Pancreas (tissue), 10 donors: ENCODE data around the gene PCED1B. TPM values are rescaled to one million over a fixed set of nuclear protein-coding genes. Genes with fewer than 3 reads are reported as not detected.
A peak's percentile ranks its signal among the peaks of the same experiment; 100 is the strongest.

Source experiments
- ATAC-seq, 4 donors: fragments of 200-7000 bp; cut with Tn5 transposase; one replicate each; pipeline versions ENCODE4 v1.8.0 to v1.9.1; 2020; ENCODE audit warnings: mild to moderate bottlenecking in 4 of 4, moderate library complexity in 4 of 4
- DNase-seq, 6 donors: peaks; one replicate each; pipeline ENCODE4 v3.0.0-alpha.2; 2020
- FAIRE-seq: peaks from 2 replicates; lab custom pipeline; 2012; peaks lifted over from hg19 to GRCh38; lab: Jason Lieb, UNC
- H3K27ac ChIP-seq, 4 donors: fragments of 200-600 bp; sonication (generic); 1 replicate in 3 of 4; 2 replicates in 1 of 4; pipeline versions ENCODE4 v1.5.0 to v1.8.0; 2020
- H3K27me3 ChIP-seq, 4 donors: fragments of 200-600 bp; one replicate each; pipeline ENCODE4 v1.8.0; 2021
- H3K36me3 ChIP-seq, 3 donors: fragments of 200-600 bp; sonication (generic) in 1 of 3; one replicate each; pipeline versions ENCODE4 v1.5.0 to v1.8.0; 2020 to 2021
- H3K4me1 ChIP-seq, 3 donors: fragments of 200-600 bp; one replicate each; pipeline ENCODE4 v1.8.0; 2021
- H3K4me3 ChIP-seq, 4 donors: fragments of 200-600 bp; sonication (generic) in 2 of 4; one replicate each; pipeline versions ENCODE4 v1.5.0 to v1.8.0; 2020 to 2021
- H3K9me3 ChIP-seq, 4 donors: fragments of 200-600 bp; one replicate each; pipeline ENCODE4 v1.8.0; 2021
- CTCF ChIP-seq, 4 donors: fragments of 200-600 bp; sonication (generic) in 3 of 4; IDR thresholded peaks; one replicate each; pipeline versions ENCODE4 v1.5.0 to v1.8.0; 2021; ENCODE audit warnings: antibody characterized with exemption in 4 of 4
- WGBS, 2 donors: extraction: QIAGEN DNeasy Blood & Tissue Kit; methylation state at CpG; one replicate each; pipeline ENCODE4 v1.1.7; 2013; 5-methylcytosine and 5-hydroxymethylcytosine counted together
- intact Hi-C, 3 donors: fragments of 100-400 bp; cut with DNase I; formaldehyde crosslinking; loops; one replicate each; pipeline versions ENCODE4 v1.11.1 to v1.14.2; 2022
- polyA plus RNA-seq, 2 donors: library from polyadenylated mRNA; stranded (reverse); fragments of 200-250 nt; gene quantifications; one replicate each; pipeline ENCODE4 v1.2.3, GENCODE V29; 2013
- total RNA-seq, 6 donors: library from RNA; stranded (reverse); fragmentation: NEBNext Ultra II Directional in 4 of 6; extraction: Animal tissue kit (Norgen Biotek cat#: 25700) in 4 of 6; gene quantifications; one replicate each; pipeline versions ENCODE4 v1.2.1 to v1.2.4, GENCODE V29; 2021 to 2023
- donor health status: healthy with polysubstance abuse.
- donor health status: DM: no; HTN: no; CAD: no; lungs with moderate emphysema.
- donor health status: DM: no; HTN: no; CAD: no.
- donor health status: control.
- donor health status: control.
- donor health status: Bipolar disorder and iron deficiency.
- donor health status: DM: yes; HTN: yes; CAD: no.
- donor health status: DM: no; HTN: no; CAD: no.
- donor health status: DM: no; HTN: no; CAD: no.
- donor health status: DM: yes; HTN: yes; CAD: no.

PCED1B gene
- total and polyA plus RNA-seq, 8 donors = 0.71 to 6.4 (median 1.7) TPM

- FAIRE-seq = no peak
- Histone ChIP-seq H3K4me1 (peaks cover 7 to 12% (median 9%) of the 10 kb centered on the region in 3 donors), H3K27me3 (no peaks in the 10 kb centered on the region), H3K9me3 (no peaks in the 10 kb centered on the region), H3K36me3 (no peaks in the 10 kb centered on the region), H3K4me3 (no peak overlapping the region), H3K27ac (no peak overlapping the region)
- TF ChIP-seq CTCF (IDR thresholded peaks at IDR 0.05) = no peak
- 42 to 49% methylated on average over 1 of the region's 1 CpG for WGBS, 2 donors
- intact Hi-C loops = no loop called here
- peak in 1 of 4 donors; percentile 40 for ATAC-seq
- no peak for DNase-seq
Observed at GRCh38 chr12:47152095-47152494, 72.7 kb downstream of the PCED1B start.

DNA sequence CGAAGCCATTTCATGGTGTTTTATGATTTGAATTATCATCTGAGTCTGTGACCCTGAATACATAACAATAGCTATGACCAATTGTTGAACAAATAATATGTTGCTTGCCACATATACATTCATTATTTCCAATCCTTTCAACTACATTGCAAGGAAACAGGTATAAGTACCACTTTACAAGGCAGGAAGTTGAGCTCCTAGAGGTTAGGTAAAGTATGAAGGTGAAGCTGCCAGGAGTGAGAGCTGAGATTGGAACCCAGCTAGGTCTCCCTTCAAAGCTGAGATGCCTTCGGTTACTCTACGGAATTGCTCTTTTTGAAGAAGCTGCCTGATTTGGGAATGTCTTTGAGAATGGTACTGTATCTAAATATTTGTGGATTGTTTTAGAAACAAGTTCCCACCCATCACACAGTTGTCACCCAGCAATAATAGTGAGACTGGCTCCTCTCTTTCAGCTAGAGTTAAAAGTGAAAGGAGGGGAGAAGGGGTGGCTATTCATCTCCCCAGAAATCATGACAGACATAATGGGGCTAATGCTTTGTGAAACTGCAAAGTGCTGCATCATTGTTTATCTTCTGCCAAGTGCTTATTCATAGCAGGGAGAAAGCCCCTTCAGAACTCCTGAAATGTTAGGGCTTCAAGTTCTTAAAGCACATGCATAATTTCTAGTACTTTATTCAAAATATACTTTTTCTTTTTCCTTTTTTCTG is 76.2 kb downstream of the PCED1B start:
- peaks cover 7 to 12% (median 9%) of the 10 kb centered on the region in 3 donors for H3K4me1 ChIP-seq

GRCh38 chr12:47156167-47156736 is 76.8 kb downstream of the PCED1B start:
- peak in 4 of 6 donors; percentile 31 to 75 (median 54) for DNase-seq

More for the DNA sequence above, 76.2 kb downstream of the PCED1B start:
- DNase-seq = no peak
- 70 to 78% methylated on average over 3 of the region's 3 CpGs for WGBS, 2 donors
- peak; percentile 65 to 73 (median 69) for ATAC-seq
- TF ChIP-seq CTCF (IDR thresholded peaks at IDR 0.05) = no peak
- FAIRE-seq = no peak
- H3K36me3 ChIP-seq = no peaks in the 10 kb centered on the region
- intact Hi-C loops = no loop called here
- H3K4me3 ChIP-seq = no peak overlapping the region
- no peaks in the 10 kb centered on the region for H3K9me3 ChIP-seq
- no peaks in the 10 kb centered on the region for H3K27me3 ChIP-seq
- H3K27ac ChIP-seq = peak overlapping the region; percentile 0 to 66 (median 48)

GRCh38 chr12:47158792-47159191 is 79.4 kb downstream of the PCED1B start:
- Histone ChIP-seq H3K27ac (no peak overlapping the region), H3K27me3 (no peaks in the 10 kb centered on the region), H3K36me3 (no peaks in the 10 kb centered on the region), H3K9me3 (no peaks in the 10 kb centered on the region), H3K4me3 (no peak overlapping the region), H3K4me1 (peaks cover 7 to 19% (median 18%) of the 10 kb centered on the region in 3 donors)
- intact Hi-C loops = no loop called here
- 13 to 23% methylated on average over 1 of the region's 1 CpG for WGBS, 2 donors
- ATAC-seq = peak in 1 of 4 donors; percentile 7
- no peak for FAIRE-seq
- no peak for TF ChIP-seq CTCF (IDR thresholded peaks at IDR 0.05)
- no peak for DNase-seq

More at GRCh38 chr12:47156167-47156736, 76.8 kb downstream of the PCED1B start:
- ATAC-seq = peak; percentile 91 to 95 (median 94)
- WGBS, 2 donors = 30 to 51% methylated on average over 2 of the region's 2 CpGs
- Histone ChIP-seq H3K36me3 (no peaks in the 10 kb centered on the region), H3K9me3 (no peaks in the 10 kb centered on the region), H3K4me1 (peaks cover 7 to 12% (median 9%) of the 10 kb centered on the region in 3 donors), H3K4me3 (no peak overlapping the region), H3K27ac (peak overlapping the region; percentile 7 to 66 (median 48)), H3K27me3 (no peaks in the 10 kb centered on the region)
- intact Hi-C loops = no loop called here
- no peak for TF ChIP-seq CTCF (IDR thresholded peaks at IDR 0.05)
- FAIRE-seq = no peak

DNA sequence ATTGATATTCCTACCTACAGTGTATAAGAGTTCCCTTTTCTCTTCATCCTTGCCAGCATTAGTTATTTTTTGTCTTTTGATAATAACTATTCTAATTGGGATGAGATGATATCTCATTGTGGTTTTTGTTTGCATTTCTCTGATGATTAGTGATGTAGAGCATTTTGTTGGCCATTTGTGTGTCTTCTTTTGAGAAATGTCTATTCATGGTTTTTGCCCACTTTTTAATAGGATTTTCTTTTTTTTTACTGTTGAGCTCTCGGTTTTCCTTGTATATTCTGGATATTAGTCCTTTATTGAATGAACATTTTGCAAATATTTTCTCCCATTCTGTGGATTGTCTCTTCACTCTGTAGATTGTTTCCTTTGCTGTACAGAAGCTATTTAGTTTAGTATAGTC is 79.9 kb downstream of the PCED1B start:
- no peak for DNase-seq
- 94 to 95% methylated on average over 1 of the region's 1 CpG for WGBS, 2 donors
- intact Hi-C loops = no loop called here
- H3K4me3 ChIP-seq = no peak overlapping the region
- no peaks in the 10 kb centered on the region for H3K36me3 ChIP-seq
- ATAC-seq = no peak
- peaks cover 8 to 23% (median 21%) of the 10 kb centered on the region in 3 donors for H3K4me1 ChIP-seq
- H3K27me3 ChIP-seq = no peaks in the 10 kb centered on the region
- H3K27ac ChIP-seq = no peak overlapping the region
- TF ChIP-seq CTCF (IDR thresholded peaks at IDR 0.05) = no peak
- no peak for FAIRE-seq
- no peaks in the 10 kb centered on the region for H3K9me3 ChIP-seq
